ENCODE data around the gene MTUS2. TPM values are rescaled to one million over a fixed set of nuclear protein-coding genes. Genes with fewer than 3 reads are reported as not detected.

The MTUS2 gene
- polyA plus RNA-seq, 1 donor from 2014 or later, result 4.4 TPM

DNA sequence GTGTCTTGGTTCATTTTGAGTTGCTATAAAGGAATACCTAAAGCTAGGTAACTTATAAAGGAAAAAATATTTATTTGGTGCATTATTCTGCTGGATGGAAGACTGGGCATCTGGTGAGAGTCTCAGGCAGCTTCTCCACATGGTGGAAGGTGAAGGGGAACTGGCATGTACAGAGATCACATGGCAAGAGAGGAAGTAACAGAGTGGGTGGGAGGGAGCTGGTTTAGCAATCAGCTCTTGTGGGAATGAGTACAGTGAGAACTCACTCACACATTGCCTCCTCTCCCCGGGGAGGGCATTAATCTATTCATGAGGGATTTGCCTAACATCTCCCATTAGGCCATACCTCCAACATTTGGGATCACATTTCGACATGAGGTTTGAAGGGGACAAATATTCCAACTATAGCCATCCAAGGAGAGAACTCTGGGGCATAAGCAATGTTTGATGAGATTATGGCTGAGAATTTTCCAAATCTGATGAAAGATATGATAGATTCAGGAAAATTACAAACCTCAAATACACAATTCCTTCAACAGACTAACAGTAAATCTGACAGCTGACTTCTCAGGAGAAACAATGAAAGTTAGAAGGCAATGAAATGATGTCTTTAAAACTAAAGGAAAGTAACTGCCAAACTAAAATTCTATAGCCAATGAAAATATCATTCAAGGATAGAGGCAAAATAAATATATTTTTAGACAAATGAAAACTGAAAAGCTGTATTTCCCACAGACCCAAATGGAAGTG lies 52.5 kb downstream of the MTUS2 start:
- no peak for TF ChIP-seq POLR2AphosphoS5 (IDR thresholded peaks at IDR 0.05)
- TF ChIP-seq TAF1 (IDR thresholded peaks at IDR 0.05; ENCODE audit: low read depth), result no peak
- TF ChIP-seq, protein P1, sequence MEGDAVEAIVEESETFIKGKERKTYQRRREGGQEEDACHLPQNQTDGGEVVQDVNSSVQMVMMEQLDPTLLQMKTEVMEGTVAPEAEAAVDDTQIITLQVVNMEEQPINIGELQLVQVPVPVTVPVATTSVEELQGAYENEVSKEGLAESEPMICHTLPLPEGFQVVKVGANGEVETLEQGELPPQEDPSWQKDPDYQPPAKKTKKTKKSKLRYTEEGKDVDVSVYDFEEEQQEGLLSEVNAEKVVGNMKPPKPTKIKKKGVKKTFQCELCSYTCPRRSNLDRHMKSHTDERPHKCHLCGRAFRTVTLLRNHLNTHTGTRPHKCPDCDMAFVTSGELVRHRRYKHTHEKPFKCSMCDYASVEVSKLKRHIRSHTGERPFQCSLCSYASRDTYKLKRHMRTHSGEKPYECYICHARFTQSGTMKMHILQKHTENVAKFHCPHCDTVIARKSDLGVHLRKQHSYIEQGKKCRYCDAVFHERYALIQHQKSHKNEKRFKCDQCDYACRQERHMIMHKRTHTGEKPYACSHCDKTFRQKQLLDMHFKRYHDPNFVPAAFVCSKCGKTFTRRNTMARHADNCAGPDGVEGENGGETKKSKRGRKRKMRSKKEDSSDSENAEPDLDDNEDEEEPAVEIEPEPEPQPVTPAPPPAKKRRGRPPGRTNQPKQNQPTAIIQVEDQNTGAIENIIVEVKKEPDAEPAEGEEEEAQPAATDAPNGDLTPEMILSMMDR (IDR thresholded peaks at IDR 0.05; ENCODE audit: poor library complexity, severe bottlenecking), result no peak
- TF ChIP-seq SMC3 (conservative IDR thresholded peaks at IDR 0.05; ENCODE audit: poor library complexity), result no peak
- TF ChIP-seq, protein P2, sequence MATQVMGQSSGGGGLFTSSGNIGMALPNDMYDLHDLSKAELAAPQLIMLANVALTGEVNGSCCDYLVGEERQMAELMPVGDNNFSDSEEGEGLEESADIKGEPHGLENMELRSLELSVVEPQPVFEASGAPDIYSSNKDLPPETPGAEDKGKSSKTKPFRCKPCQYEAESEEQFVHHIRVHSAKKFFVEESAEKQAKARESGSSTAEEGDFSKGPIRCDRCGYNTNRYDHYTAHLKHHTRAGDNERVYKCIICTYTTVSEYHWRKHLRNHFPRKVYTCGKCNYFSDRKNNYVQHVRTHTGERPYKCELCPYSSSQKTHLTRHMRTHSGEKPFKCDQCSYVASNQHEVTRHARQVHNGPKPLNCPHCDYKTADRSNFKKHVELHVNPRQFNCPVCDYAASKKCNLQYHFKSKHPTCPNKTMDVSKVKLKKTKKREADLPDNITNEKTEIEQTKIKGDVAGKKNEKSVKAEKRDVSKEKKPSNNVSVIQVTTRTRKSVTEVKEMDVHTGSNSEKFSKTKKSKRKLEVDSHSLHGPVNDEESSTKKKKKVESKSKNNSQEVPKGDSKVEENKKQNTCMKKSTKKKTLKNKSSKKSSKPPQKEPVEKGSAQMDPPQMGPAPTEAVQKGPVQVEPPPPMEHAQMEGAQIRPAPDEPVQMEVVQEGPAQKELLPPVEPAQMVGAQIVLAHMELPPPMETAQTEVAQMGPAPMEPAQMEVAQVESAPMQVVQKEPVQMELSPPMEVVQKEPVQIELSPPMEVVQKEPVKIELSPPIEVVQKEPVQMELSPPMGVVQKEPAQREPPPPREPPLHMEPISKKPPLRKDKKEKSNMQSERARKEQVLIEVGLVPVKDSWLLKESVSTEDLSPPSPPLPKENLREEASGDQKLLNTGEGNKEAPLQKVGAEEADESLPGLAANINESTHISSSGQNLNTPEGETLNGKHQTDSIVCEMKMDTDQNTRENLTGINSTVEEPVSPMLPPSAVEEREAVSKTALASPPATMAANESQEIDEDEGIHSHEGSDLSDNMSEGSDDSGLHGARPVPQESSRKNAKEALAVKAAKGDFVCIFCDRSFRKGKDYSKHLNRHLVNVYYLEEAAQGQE (IDR thresholded peaks at IDR 0.05; ENCODE audit: borderline replicate concordance), result no peak
- Histone ChIP-seq H3K36me3 (ENCODE audit: insufficient read depth, low read length) (no peaks in the 10 kb centered on the region), H3K9me3 (ENCODE audit: low read length) (peaks cover 11% of the 10 kb centered on the region), H3K27me3 (ENCODE audit: insufficient read depth, low read depth, low read length) (no peaks in the 10 kb centered on the region), H3K4me3 (ENCODE audit: low read length) (no peak overlapping the region), H4K20me1 (ENCODE audit: insufficient read depth) (no peaks in the 10 kb centered on the region), H2AFZ (ENCODE audit: low read depth, low read length) (no peak overlapping the region), H3K27ac (ENCODE audit: low read length) (no peak overlapping the region), H3K9ac (ENCODE audit: low read length) (no peak overlapping the region), H3K79me2 (replicated peaks; ENCODE audit: insufficient read depth, low read length) (no peaks in the 10 kb centered on the region), H3F3A (ENCODE audit: insufficient read depth, low read length, poor library complexity, severe bottlenecking) (no peaks in the 10 kb centered on the region), H3K4me2 (ENCODE audit: low read length) (no peak overlapping the region), H3K9me2 (ENCODE audit: insufficient read depth, low read length) (no peaks in the 10 kb centered on the region)

DNA sequence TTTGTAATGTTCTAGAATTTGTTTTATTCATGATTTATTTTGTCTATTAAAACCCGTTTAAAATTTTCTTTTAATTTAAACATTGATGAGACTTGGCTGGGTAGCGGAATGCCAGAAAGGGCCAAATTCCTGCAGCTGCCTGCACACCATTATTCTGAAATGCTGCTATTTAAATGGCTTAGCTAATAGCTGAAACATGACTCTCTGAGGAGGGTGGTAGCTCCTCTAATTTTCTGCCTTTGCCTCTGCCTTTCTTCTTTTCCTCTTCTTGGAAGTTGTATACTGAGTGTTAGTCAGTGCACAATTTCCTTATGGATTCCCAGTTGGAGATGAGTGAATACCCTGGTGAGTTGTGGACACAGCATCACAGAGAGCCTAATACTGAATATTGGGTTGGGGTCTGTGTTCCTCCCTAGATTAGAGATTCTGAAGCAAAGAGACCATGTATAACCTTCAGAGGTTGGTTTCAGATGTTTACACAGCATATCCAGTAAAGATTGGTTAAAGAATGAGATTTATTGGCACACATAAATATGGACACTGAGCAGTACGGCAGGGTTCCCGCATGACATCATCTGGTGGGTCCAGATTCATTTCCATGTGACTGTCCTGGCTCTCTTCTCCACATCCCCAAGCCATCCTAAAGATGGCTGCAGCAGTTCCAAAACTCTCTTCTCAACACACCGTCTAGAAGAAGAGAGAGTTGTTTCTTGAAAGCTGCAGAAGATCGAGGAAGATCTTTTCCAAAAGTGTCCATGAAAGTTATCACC lies 55.9 kb downstream of the MTUS2 start:
- Histone ChIP-seq H3K27ac (ENCODE audit: low read length) (no peak overlapping the region), H3K9me3 (ENCODE audit: low read length) (peaks cover 11% of the 10 kb centered on the region), H3K4me3 (ENCODE audit: low read length) (no peak overlapping the region), H3K36me3 (ENCODE audit: insufficient read depth, low read length) (no peaks in the 10 kb centered on the region), H3K9ac (ENCODE audit: low read length) (no peak overlapping the region), H4K20me1 (ENCODE audit: insufficient read depth) (no peaks in the 10 kb centered on the region), H3F3A (ENCODE audit: insufficient read depth, low read length, poor library complexity, severe bottlenecking) (no peaks in the 10 kb centered on the region), H2AFZ (ENCODE audit: low read depth, low read length) (no peak overlapping the region), H3K9me2 (ENCODE audit: insufficient read depth, low read length) (no peaks in the 10 kb centered on the region), H3K4me2 (ENCODE audit: low read length) (no peak overlapping the region), H3K79me2 (replicated peaks; ENCODE audit: insufficient read depth, low read length) (no peaks in the 10 kb centered on the region), H3K27me3 (ENCODE audit: insufficient read depth, low read depth, low read length) (no peaks in the 10 kb centered on the region)
- TF ChIP-seq POLR2AphosphoS5 (IDR thresholded peaks at IDR 0.05) (no peak), TAF1 (IDR thresholded peaks at IDR 0.05; ENCODE audit: low read depth) (no peak), EZH2 (IDR thresholded peaks at IDR 0.05; ENCODE audit: borderline replicate concordance, insufficient read depth, low read length, poor library complexity, severe bottlenecking) (no peak), MXI1 (conservative IDR thresholded peaks at IDR 0.05; ENCODE audit: poor library complexity, severe bottlenecking) (no peak), SMC3 (conservative IDR thresholded peaks at IDR 0.05; ENCODE audit: poor library complexity) (no peak)

Data from neural cell (in vitro differentiated cells).